ENCODE results near the gene ZMYND8. TPM values are rescaled to one million over a fixed set of nuclear protein-coding genes. Genes with fewer than 3 reads are reported as not detected.

The ZMYND8 gene
- total and polyA plus RNA-seq, 2 donors: 14.8 to 28.5 TPM

DNA sequence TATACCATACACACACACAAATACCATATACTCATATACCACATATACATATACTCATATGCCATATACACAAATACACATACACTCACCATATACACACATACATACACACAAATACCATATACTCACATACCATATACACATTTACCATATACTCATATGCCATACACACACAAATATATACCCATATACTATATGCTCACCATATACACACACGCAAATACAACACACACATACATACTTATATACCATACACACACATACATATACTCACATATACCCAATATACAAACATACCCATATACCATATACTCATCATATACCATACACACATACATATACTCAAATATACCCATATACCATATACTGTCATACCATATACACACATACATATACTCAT, 99.2 kb downstream of the ZMYND8 start:
- H3K4me3 ChIP-seq (ENCODE audit: low read length in 2 of 2): no peak overlapping the region
- H3K9me3 ChIP-seq (ENCODE audit: control insufficient read depth in 2 of 2, insufficient read depth in 1 of 2, low read length in 1 of 2): no peaks in the 10 kb centered on the region
- no peaks in the 10 kb centered on the region for H3K4me1 ChIP-seq (ENCODE audit: control insufficient read depth in 2 of 2, insufficient read depth in 2 of 2, low read length in 2 of 2)
- H3K36me3 ChIP-seq (ENCODE audit: control insufficient read depth in 2 of 2, insufficient read depth in 2 of 2, low read length in 1 of 2): peaks cover 42 to 58% of the 10 kb centered on the region in 2 donors
- H3K27ac ChIP-seq (ENCODE audit: low read depth in 1 of 2, low read length in 1 of 2): no peak overlapping the region
- DNase-seq (ENCODE audit: low read depth in 6 of 9, low spot score in 9 of 9): no peak
- H3K27me3 ChIP-seq (ENCODE audit: control insufficient read depth in 2 of 2, insufficient read depth in 1 of 2, low read length in 1 of 2): no peaks in the 10 kb centered on the region
- WGBS: 100% methylated on average over 1 of the region's 1 CpG

DNA sequence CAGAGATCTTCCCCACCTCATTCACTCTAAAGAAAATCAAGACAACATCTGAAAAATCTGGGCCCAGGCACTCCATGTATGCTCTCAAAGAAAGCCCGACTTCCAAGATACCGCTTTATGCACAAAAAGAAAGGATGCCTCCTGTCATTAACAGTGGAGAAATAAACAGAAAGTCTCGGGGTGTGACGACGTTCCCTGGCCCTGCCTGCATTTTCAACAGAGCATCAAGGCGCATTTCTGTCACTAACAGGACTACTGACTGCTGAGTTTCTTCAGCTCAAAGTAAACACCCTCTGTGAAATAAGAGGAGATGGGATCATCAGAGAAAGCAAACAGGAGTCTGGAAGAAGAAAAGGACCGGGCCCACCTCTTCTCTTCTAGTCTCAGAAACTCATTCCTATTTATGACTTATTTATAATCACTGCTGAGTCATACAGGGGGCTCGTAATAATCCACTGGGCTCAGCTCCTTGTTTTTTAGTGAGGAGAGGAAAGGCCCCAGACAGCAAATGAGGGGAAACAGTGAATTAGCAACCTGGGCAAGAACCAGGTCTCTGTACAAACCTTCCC, 99.7 kb downstream of the ZMYND8 start:
- H3K36me3 ChIP-seq (ENCODE audit: control insufficient read depth in 2 of 2, insufficient read depth in 2 of 2, low read length in 1 of 2): peaks cover 40 to 55% of the 10 kb centered on the region in 2 donors
- no peaks in the 10 kb centered on the region for H3K27me3 ChIP-seq (ENCODE audit: control insufficient read depth in 2 of 2, insufficient read depth in 1 of 2, low read length in 1 of 2)
- DNase-seq (ENCODE audit: low read depth in 6 of 9, low spot score in 9 of 9): no peak
- no peaks in the 10 kb centered on the region for H3K9me3 ChIP-seq (ENCODE audit: control insufficient read depth in 2 of 2, insufficient read depth in 1 of 2, low read length in 1 of 2)
- WGBS: 96% methylated on average over 8 of the region's 8 CpGs
- H3K4me3 ChIP-seq (ENCODE audit: low read length in 2 of 2): no peak overlapping the region
- no peak overlapping the region for H3K27ac ChIP-seq (ENCODE audit: low read depth in 1 of 2, low read length in 1 of 2)
- H3K4me1 ChIP-seq (ENCODE audit: control insufficient read depth in 2 of 2, insufficient read depth in 2 of 2, low read length in 2 of 2): no peaks in the 10 kb centered on the region

- no peaks in the 10 kb centered on the region for H3K4me1 ChIP-seq (ENCODE audit: control insufficient read depth in 2 of 2, insufficient read depth in 2 of 2, low read length in 2 of 2)
- 96% methylated on average over 6 of the region's 6 CpGs for WGBS
Observed at GRCh38 chr20:47253872-47254271, 102.6 kb downstream of the ZMYND8 start.

GRCh38 chr20:47252879-47253307, 103.6 kb downstream of the ZMYND8 start:
- H3K9me3 ChIP-seq (ENCODE audit: control insufficient read depth in 2 of 2, insufficient read depth in 1 of 2, low read length in 1 of 2): no peaks in the 10 kb centered on the region
- 98% methylated on average over 3 of the region's 3 CpGs for WGBS
- H3K27ac ChIP-seq (ENCODE audit: low read depth in 1 of 2, low read length in 1 of 2): no peak overlapping the region
- H3K4me3 ChIP-seq (ENCODE audit: low read length in 2 of 2): no peak overlapping the region
- no peaks in the 10 kb centered on the region for H3K4me1 ChIP-seq (ENCODE audit: control insufficient read depth in 2 of 2, insufficient read depth in 2 of 2, low read length in 2 of 2)
- H3K27me3 ChIP-seq (ENCODE audit: control insufficient read depth in 2 of 2, insufficient read depth in 1 of 2, low read length in 1 of 2): no peaks in the 10 kb centered on the region
- peaks cover 51 to 52% of the 10 kb centered on the region in 2 donors for H3K36me3 ChIP-seq (ENCODE audit: control insufficient read depth in 2 of 2, insufficient read depth in 2 of 2, low read length in 1 of 2)
- DNase-seq (ENCODE audit: low read depth in 6 of 9, low spot score in 9 of 9): no peak

More at GRCh38 chr20:47253872-47254271, 102.6 kb downstream of the ZMYND8 start:
- Histone ChIP-seq H3K27me3 (ENCODE audit: control insufficient read depth in 2 of 2, insufficient read depth in 1 of 2, low read length in 1 of 2) (no peaks in the 10 kb centered on the region), H3K36me3 (ENCODE audit: control insufficient read depth in 2 of 2, insufficient read depth in 2 of 2, low read length in 1 of 2) (peaks cover 44 to 48% of the 10 kb centered on the region in 2 donors), H3K27ac (ENCODE audit: low read depth in 1 of 2, low read length in 1 of 2) (no peak overlapping the region), H3K9me3 (ENCODE audit: control insufficient read depth in 2 of 2, insufficient read depth in 1 of 2, low read length in 1 of 2) (no peaks in the 10 kb centered on the region), H3K4me3 (ENCODE audit: low read length in 2 of 2) (no peak overlapping the region)
- DNase-seq (ENCODE audit: low read depth in 6 of 9, low spot score in 9 of 9): no peak

DNA sequence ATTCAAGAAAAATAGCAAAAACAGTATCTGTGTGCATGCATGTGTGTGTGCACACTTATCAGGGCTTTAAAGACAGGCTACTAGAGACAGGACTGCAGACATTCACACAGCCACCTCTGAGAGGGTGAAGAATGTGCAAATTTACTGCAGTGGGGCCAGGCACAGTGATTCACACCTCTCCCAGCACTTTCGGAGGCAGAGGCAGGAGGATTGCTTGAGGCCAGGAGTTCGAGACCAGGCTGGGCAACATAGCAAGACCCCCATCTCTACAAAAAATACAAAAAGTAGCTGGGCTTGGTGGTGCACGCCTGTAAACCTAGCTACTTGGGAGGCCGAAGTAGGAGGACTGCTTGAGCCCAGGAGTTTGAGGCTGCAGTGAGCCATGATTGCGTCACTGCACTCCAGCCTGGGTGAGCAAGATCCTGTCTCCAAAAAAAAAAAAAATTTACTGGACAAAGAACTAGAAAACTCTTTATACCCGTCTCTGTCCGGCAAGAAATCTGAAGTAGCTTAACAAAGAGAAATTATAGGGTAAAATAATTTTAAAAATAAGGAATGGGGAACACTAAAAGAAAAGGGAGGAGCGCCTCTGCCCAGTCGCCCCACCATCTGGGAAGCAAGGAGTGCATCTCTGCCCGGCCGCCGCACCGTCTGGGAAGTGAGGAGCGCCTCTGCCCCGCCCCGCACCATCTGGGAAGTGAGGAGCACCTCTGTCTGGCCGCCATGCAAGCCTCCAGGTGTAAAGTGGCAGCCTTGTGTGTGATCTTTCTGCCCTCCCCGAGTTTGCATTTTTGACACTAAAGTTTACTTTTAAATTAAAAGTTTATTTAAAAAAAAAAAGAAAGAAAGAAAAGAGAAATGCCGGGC, 105.1 kb downstream of the ZMYND8 start:
- no peak overlapping the region for H3K4me3 ChIP-seq (ENCODE audit: low read length in 2 of 2)
- no peak for DNase-seq (ENCODE audit: low read depth in 6 of 9, low spot score in 9 of 9)
- no peak overlapping the region for H3K27ac ChIP-seq (ENCODE audit: low read depth in 1 of 2, low read length in 1 of 2)
- H3K4me1 ChIP-seq (ENCODE audit: control insufficient read depth in 2 of 2, insufficient read depth in 2 of 2, low read length in 2 of 2): no peaks in the 10 kb centered on the region
- WGBS: 99% methylated on average over 19 of the region's 19 CpGs
- no peaks in the 10 kb centered on the region for H3K27me3 ChIP-seq (ENCODE audit: control insufficient read depth in 2 of 2, insufficient read depth in 1 of 2, low read length in 1 of 2)
- H3K36me3 ChIP-seq (ENCODE audit: control insufficient read depth in 2 of 2, insufficient read depth in 2 of 2, low read length in 1 of 2): peaks cover 60 to 61% of the 10 kb centered on the region in 2 donors
- H3K9me3 ChIP-seq (ENCODE audit: control insufficient read depth in 2 of 2, insufficient read depth in 1 of 2, low read length in 1 of 2): no peaks in the 10 kb centered on the region

GRCh38 chr20:47250360-47250759, 106.1 kb downstream of the ZMYND8 start:
- peaks cover 69 to 71% of the 10 kb centered on the region in 2 donors for H3K36me3 ChIP-seq (ENCODE audit: control insufficient read depth in 2 of 2, insufficient read depth in 2 of 2, low read length in 1 of 2)
- no peak overlapping the region for H3K27ac ChIP-seq (ENCODE audit: low read depth in 1 of 2, low read length in 1 of 2)
- no peak for DNase-seq (ENCODE audit: low read depth in 6 of 9, low spot score in 9 of 9)
- H3K4me1 ChIP-seq (ENCODE audit: control insufficient read depth in 2 of 2, insufficient read depth in 2 of 2, low read length in 2 of 2): no peaks in the 10 kb centered on the region
- no peaks in the 10 kb centered on the region for H3K27me3 ChIP-seq (ENCODE audit: control insufficient read depth in 2 of 2, insufficient read depth in 1 of 2, low read length in 1 of 2)
- no peak overlapping the region for H3K4me3 ChIP-seq (ENCODE audit: low read length in 2 of 2)
- H3K9me3 ChIP-seq (ENCODE audit: control insufficient read depth in 2 of 2, insufficient read depth in 1 of 2, low read length in 1 of 2): no peaks in the 10 kb centered on the region
- WGBS: 96% methylated on average over 4 of the region's 4 CpGs

DNA sequence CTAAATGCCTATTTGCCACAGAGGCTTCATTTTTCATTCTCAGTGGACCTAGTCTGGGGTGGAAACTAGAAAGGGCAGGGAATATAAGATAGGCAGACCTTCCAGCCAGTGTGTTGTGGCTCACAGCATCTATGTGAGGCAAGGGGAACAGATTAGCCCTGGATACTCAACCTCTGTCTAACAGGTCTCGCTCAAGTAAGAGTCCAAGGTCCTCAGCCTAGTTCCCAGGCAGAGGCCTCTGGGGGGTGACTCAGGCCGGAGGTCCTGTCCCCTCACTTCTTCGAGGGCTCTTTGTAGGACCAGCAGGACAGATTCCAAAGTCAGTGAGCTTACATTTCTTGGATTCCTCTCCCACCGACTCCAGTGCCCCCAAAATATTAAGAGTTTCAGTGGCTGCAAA, 106.6 kb downstream of the ZMYND8 start:
- WGBS: 97% methylated on average over 4 of the region's 4 CpGs
- no peaks in the 10 kb centered on the region for H3K4me1 ChIP-seq (ENCODE audit: control insufficient read depth in 2 of 2, insufficient read depth in 2 of 2, low read length in 2 of 2)
- peaks cover 69 to 74% of the 10 kb centered on the region in 2 donors for H3K36me3 ChIP-seq (ENCODE audit: control insufficient read depth in 2 of 2, insufficient read depth in 2 of 2, low read length in 1 of 2)
- H3K4me3 ChIP-seq (ENCODE audit: low read length in 2 of 2): no peak overlapping the region
- H3K27me3 ChIP-seq (ENCODE audit: control insufficient read depth in 2 of 2, insufficient read depth in 1 of 2, low read length in 1 of 2): no peaks in the 10 kb centered on the region
- H3K27ac ChIP-seq (ENCODE audit: low read depth in 1 of 2, low read length in 1 of 2): no peak overlapping the region
- H3K9me3 ChIP-seq (ENCODE audit: control insufficient read depth in 2 of 2, insufficient read depth in 1 of 2, low read length in 1 of 2): no peaks in the 10 kb centered on the region
- no peak for DNase-seq (ENCODE audit: low read depth in 6 of 9, low spot score in 9 of 9)

DNA sequence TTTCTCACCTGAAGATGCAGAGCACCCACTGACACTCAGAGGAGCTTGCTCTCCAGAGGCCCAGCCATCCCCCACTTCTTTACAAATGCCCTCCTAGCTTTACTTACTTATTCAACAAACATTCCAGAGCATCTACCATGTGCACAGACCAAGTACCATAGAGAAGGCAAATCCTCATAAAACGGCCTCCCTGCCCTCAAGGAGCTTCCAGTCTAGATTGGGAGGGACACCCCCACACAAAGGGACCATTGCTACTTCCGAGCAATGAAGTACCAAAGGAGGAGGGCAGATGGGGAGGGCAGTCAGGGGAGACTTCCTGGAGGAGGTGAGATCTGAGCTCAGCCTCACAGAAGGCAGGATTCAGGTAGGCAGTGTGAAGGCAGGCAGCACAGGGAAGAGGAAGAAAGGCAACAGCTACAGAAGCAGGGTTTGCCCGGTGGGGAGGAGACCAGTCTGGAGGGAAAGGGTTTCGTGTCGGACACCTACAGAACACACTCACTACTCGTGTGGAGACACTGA, 108.0 kb downstream of the ZMYND8 start:
- Histone ChIP-seq H3K36me3 (ENCODE audit: control insufficient read depth in 2 of 2, insufficient read depth in 2 of 2, low read length in 1 of 2) (peaks cover 64 to 72% of the 10 kb centered on the region in 2 donors), H3K4me3 (ENCODE audit: low read length in 2 of 2) (no peak overlapping the region), H3K4me1 (ENCODE audit: control insufficient read depth in 2 of 2, insufficient read depth in 2 of 2, low read length in 2 of 2) (no peaks in the 10 kb centered on the region), H3K9me3 (ENCODE audit: control insufficient read depth in 2 of 2, insufficient read depth in 1 of 2, low read length in 1 of 2) (no peaks in the 10 kb centered on the region), H3K27ac (ENCODE audit: low read depth in 1 of 2, low read length in 1 of 2) (no peak overlapping the region), H3K27me3 (ENCODE audit: control insufficient read depth in 2 of 2, insufficient read depth in 1 of 2, low read length in 1 of 2) (no peaks in the 10 kb centered on the region)
- 96% methylated on average over 6 of the region's 6 CpGs for WGBS
- DNase-seq (ENCODE audit: low read depth in 6 of 9, low spot score in 9 of 9): no peak

- H3K27me3 ChIP-seq (ENCODE audit: control insufficient read depth in 2 of 2, insufficient read depth in 1 of 2, low read length in 1 of 2): no peaks in the 10 kb centered on the region
- H3K4me1 ChIP-seq (ENCODE audit: control insufficient read depth in 2 of 2, insufficient read depth in 2 of 2, low read length in 2 of 2): no peaks in the 10 kb centered on the region
- DNase-seq (ENCODE audit: low read depth in 6 of 9, low spot score in 9 of 9): no peak
- no peak overlapping the region for H3K27ac ChIP-seq (ENCODE audit: low read depth in 1 of 2, low read length in 1 of 2)
- peaks cover 62 to 69% of the 10 kb centered on the region in 2 donors for H3K36me3 ChIP-seq (ENCODE audit: control insufficient read depth in 2 of 2, insufficient read depth in 2 of 2, low read length in 1 of 2)
- H3K9me3 ChIP-seq (ENCODE audit: control insufficient read depth in 2 of 2, insufficient read depth in 1 of 2, low read length in 1 of 2): no peaks in the 10 kb centered on the region
- WGBS: 99% methylated on average over 1 of the region's 1 CpG
- H3K4me3 ChIP-seq (ENCODE audit: low read length in 2 of 2): no peak overlapping the region
Observed at GRCh38 chr20:47247972-47248371, 108.5 kb downstream of the ZMYND8 start.
